ENCODE data around the gene CHKB. TPM values are rescaled to one million over a fixed set of nuclear protein-coding genes. Genes with fewer than 3 reads are reported as not detected.

CHKB gene
- total and polyA plus RNA-seq, 2 of the 8 experiments (the other 6 are each of a cell fraction or from before 2014, with no cell fraction given), result 27.9 to 42.2 TPM

DNA sequence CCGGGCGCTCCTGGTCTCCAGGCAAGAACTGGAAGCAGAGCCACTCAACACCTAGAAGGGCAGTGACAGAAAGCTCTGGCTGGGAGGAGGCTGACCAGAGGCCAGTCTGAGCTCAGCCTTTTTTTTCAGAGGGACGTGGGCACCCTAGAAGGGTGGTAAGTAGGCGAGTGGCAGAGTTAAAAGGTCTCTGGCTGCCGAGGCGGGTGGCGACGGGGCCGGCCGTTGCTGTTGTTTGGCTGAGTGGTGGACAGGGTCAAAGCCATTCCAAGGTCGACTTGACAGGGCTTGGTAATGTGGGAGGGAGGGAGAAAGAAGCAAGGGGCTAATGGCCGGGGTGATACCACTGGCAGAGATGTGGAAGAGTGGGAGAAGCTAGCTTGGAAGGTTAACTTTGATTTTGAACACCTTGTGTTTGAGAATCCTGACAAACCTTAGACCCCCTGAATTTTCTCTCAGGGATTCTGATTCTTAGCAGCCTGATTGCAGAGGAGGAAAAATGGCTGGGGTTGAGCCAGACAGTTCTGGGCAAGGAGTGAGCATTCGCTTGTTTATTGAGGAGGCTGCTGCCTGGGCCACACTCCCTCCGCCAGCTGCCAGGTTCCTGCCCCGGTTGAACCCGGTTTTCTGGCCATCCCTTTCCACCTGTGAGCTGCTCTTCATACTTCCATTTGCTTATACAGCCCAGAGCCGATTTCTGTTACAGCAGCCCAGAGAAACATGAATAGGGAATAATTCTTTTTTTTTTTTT lies 19.1 kb downstream of the CHKB start:
- no peak overlapping the region for H3K18ac ChIP-seq (ENCODE audit: extremely low read depth, low read length)
- CTCF ChIA-PET (ENCODE audit: partially characterized antibody), result interaction anchor here (0.7 to 4.8 kb wide), 32 partner anchors 10 to 345 kb away, joined by 3 to 84 read pairs (median 4); partner anchors contain the start of genes CPT1B, KLHDC7B, SCO2 and SHANK3
- no peak overlapping the region for H2AK5ac ChIP-seq (ENCODE audit: low read depth, low read length)
- H3K4me2 ChIP-seq (ENCODE audit: insufficient read depth in 1 of 2, low read depth in 2 of 2, low read length in 2 of 2), result peak overlapping the region; percentile 72 to 95
- no peak for FAIRE-seq
- H3K9me3 ChIP-seq (ENCODE audit: insufficient read depth in 2 of 2, low read depth in 1 of 2, low read length in 1 of 2), result no peaks in the 10 kb centered on the region
- no peak overlapping the region for H3K56ac ChIP-seq (replicated peaks; ENCODE audit: insufficient read length, low read depth, low read length)
- no peak overlapping the region for H2BK5ac ChIP-seq (ENCODE audit: low read depth, low read length)
- POLR2A ChIA-PET (ENCODE audit: partially characterized antibody), result interaction anchor here (1.4 to 5.4 kb wide), 4 partner anchors 9 to 38 kb away, joined by 7 to 37 read pairs (median 12); partner anchors contain the start of genes CHKB, CPT1B and SCO2
- H3K23me2 ChIP-seq (ENCODE audit: low read depth, low read length), result peaks cover 3% of the 10 kb centered on the region; the same call in 1 of the 2 replicates
- no peak overlapping the region for H3K14ac ChIP-seq (ENCODE audit: insufficient read length)
- no peaks in the 10 kb centered on the region for H3K79me2 ChIP-seq (ENCODE audit: control insufficient read depth in 1 of 2, insufficient read depth in 2 of 2, low read length in 2 of 2)
- H3K79me1 ChIP-seq (ENCODE audit: low read depth, low read length), result no peaks in the 10 kb centered on the region
- H3K27me3 ChIP-seq (replicated peaks in 1 of 4; ENCODE audit: control insufficient read depth in 3 of 4, extremely low read depth in 1 of 4, insufficient read depth in 3 of 4, low read length in 3 of 4), result peaks cover 0 to 5% (median 3%) of the 10 kb centered on the region in 4 experiments; a peak in 5 of 7 replicates
- no peak overlapping the region; the same call in 1 of the 2 replicates for H4K8ac ChIP-seq (ENCODE audit: extremely low read depth, insufficient read depth, low read length)
- no peak overlapping the region for H3K4ac ChIP-seq (replicated peaks; ENCODE audit: insufficient read length, low read depth, low read length)
- no peak overlapping the region for H2BK12ac ChIP-seq (ENCODE audit: low read depth, low read length)
- H2BK20ac ChIP-seq (ENCODE audit: low read length), result no peak overlapping the region
- H2AFZ ChIP-seq (ENCODE audit: low read length), result peak overlapping the region; percentile 47; the same call in 1 of the 2 replicates
- peak overlapping the region; percentile 33 to 77 (median 71); a peak in 7 of 8 replicates for H3K4me3 ChIP-seq (ENCODE audit: extremely low read depth in 1 of 4, insufficient read depth in 2 of 4, low read depth in 3 of 4, low read length in 4 of 4)
- no peak overlapping the region for H3K27ac ChIP-seq (ENCODE audit: low read depth, low read length)
- DNase-seq (ENCODE audit: low read depth in 1 of 2, low spot score in 2 of 2), result no peak
- no peak overlapping the region for H4K91ac ChIP-seq (replicated peaks; ENCODE audit: insufficient read length, low read length)
- no peak overlapping the region for H2BK120ac ChIP-seq (replicated peaks; ENCODE audit: low read depth, low read length)
- no peak overlapping the region for H4K5ac ChIP-seq (ENCODE audit: insufficient read length, low read depth, low read length)
- H3K36me3 ChIP-seq (ENCODE audit: control insufficient read depth in 2 of 4, insufficient read depth in 4 of 4, low read length in 3 of 4), result peaks cover under 1 to 3% (median 1%) of the 10 kb centered on the region in 4 experiments; a peak in 5 of 8 replicates
- no peak overlapping the region for H3K23ac ChIP-seq (ENCODE audit: insufficient read length)
- no peaks in the 10 kb centered on the region for H4K20me1 ChIP-seq (replicated peaks in 1 of 2; ENCODE audit: control insufficient read depth in 1 of 2, insufficient read depth in 2 of 2, low read length in 2 of 2)
- no peak overlapping the region for H2BK15ac ChIP-seq (ENCODE audit: low read length)
- 52% methylated on average over 17 of the region's 17 CpGs; no CpG with 5 or more reads in 1 of the 2 experiments for WGBS, 2 experiments (ENCODE audit: extremely low coverage in 1 of 2, insufficient coverage in 1 of 2, insufficient read length in 1 of 2, insufficient replicate concordance in 2 of 2, low coverage in 1 of 2, low lambda C conversion rate in 2 of 2, missing lambda C conversion rate in 1 of 2)
- H3K9ac ChIP-seq (replicated peaks in 1 of 4; ENCODE audit: extremely low read depth in 1 of 4, low read depth in 3 of 4, low read length in 3 of 4), result peak overlapping the region in 1 of 4 experiments; percentile 2; a peak in 1 of 7 replicates
- H3K4me1 ChIP-seq (replicated peaks in 1 of 4; ENCODE audit: control insufficient read depth in 3 of 4, insufficient read depth in 4 of 4, low read length in 3 of 4), result peaks cover 0 to 3% (median 0%) of the 10 kb centered on the region in 4 experiments; a peak in 2 of 7 replicates
- TF ChIP-seq ZNF274 (IDR thresholded peaks at IDR 0.05; ENCODE audit: borderline replicate concordance, extremely low read depth, low read length) (no peak), CEBPB (IDR thresholded peaks at IDR 0.05; ENCODE audit: low read depth, low read length) (no peak), GABPA (IDR thresholded peaks at IDR 0.05; ENCODE audit: borderline replicate concordance, insufficient read depth, low read length) (no peak), RAD21 (IDR thresholded peaks at IDR 0.05 in 1 of 2, conservative IDR thresholded peaks at IDR 0.05 in 1 of 2; ENCODE audit: low read depth in 2 of 2, low read length in 2 of 2) (no peak), HDAC6 (IDR thresholded peaks at IDR 0.05; ENCODE audit: low read depth, low read length) (no peak), RBBP5 (IDR thresholded peaks at IDR 0.05; ENCODE audit: borderline replicate concordance, low read depth, low read length) (no peak), RFX5 (IDR thresholded peaks at IDR 0.05; ENCODE audit: borderline replicate concordance, low read depth, low read length) (no peak), SUZ12 (IDR thresholded peaks at IDR 0.05; ENCODE audit: low read length) (no peak)
- TF ChIP-seq, protein P1, sequence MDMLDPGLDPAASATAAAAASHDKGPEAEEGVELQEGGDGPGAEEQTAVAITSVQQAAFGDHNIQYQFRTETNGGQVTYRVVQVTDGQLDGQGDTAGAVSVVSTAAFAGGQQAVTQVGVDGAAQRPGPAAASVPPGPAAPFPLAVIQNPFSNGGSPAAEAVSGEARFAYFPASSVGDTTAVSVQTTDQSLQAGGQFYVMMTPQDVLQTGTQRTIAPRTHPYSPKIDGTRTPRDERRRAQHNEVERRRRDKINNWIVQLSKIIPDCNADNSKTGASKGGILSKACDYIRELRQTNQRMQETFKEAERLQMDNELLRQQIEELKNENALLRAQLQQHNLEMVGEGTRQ (IDR thresholded peaks at IDR 0.05; ENCODE audit: low read length), result no peak
